Hepatocyte (in vitro differentiated cells): ENCODE measurements around the gene PDZRN4. TPM values are rescaled to one million over a fixed set of nuclear protein-coding genes. Genes with fewer than 3 reads are reported as not detected.

ENCODE experiments used
- DNase-seq: peaks from one replicate; pipeline ENCODE4 v3.0.0-alpha.2; 2016; ENCODE audit warnings: low spot score
- H2AFZ ChIP-seq: fragments of 200-600 bp; sonication (generic); 2 replicates; pipeline ENCODE4 v1.6.0; 2016; ENCODE audit warnings: antibody characterized with exemption, mild to moderate bottlenecking
- H3K27ac ChIP-seq: fragments of 200-600 bp; sonication (generic); 2 replicates; pipeline ENCODE4 v1.5.1; 2016; ENCODE audit warnings: mild to moderate bottlenecking
- H3K27me3 ChIP-seq: fragments of 200-600 bp; sonication (generic); 2 replicates; pipeline ENCODE4 v1.6.1; 2016
- H3K36me3 ChIP-seq: fragments of 200-600 bp; sonication (generic); replicated peaks from 2 replicates; pipeline ENCODE4 v1.5.1; 2016; ENCODE audit warnings: low read depth; ENCODE audit not compliant: insufficient read depth
- H3K4me1 ChIP-seq: fragments of 200-600 bp; sonication (generic); 2 replicates; pipeline ENCODE4 v1.5.1; 2016; ENCODE audit warnings: mild to moderate bottlenecking, moderate library complexity; ENCODE audit not compliant: insufficient read depth
- H3K4me2 ChIP-seq: fragments of 200-600 bp; sonication (generic); 2 replicates; pipeline ENCODE4 v1.6.0; 2016
- H3K4me3 ChIP-seq: fragments of 200-600 bp; sonication (generic); 2 replicates; pipeline ENCODE4 v1.5.1; 2016; ENCODE audit warnings: mild to moderate bottlenecking
- H3K79me2 ChIP-seq: fragments of 200-600 bp; sonication (generic); 2 replicates; pipeline ENCODE4 v1.6.0; 2017; ENCODE audit warnings: mild to moderate bottlenecking
- H3K9me2 ChIP-seq: fragments of 200-600 bp; sonication (generic); replicated peaks from 2 replicates; pipeline ENCODE4 v1.6.0; 2017; ENCODE audit warnings: mild to moderate bottlenecking; ENCODE audit not compliant: insufficient read depth
- H3K9me3 ChIP-seq: fragments of 200-600 bp; sonication (generic); 2 replicates; pipeline ENCODE4 v1.5.1; 2016; ENCODE audit warnings: low read depth, mild to moderate bottlenecking
- H4K20me1 ChIP-seq: fragments of 200-600 bp; sonication (generic); 2 replicates; pipeline ENCODE4 v1.6.0; 2016; ENCODE audit warnings: mild to moderate bottlenecking; ENCODE audit not compliant: insufficient read depth, poor library complexity, severe bottlenecking
- EZH2 ChIP-seq: fragments of 200-600 bp; sonication (generic); IDR thresholded peaks from 2 replicates; pipeline ENCODE4 v1.6.1; 2016; ENCODE audit warnings: antibody characterized with exemption, mild to moderate bottlenecking, borderline replicate concordance
- EZH2phosphoT487 ChIP-seq: fragments of 200-600 bp; sonication (generic); IDR thresholded peaks from one replicate; pipeline ENCODE4 v1.6.1; 2018; ENCODE audit warnings: antibody characterized with exemption, mild to moderate bottlenecking, low read depth, moderate library complexity; ENCODE audit not compliant: unreplicated experiment, severe bottlenecking
- WGBS: methylation state at CpG from one replicate; pipeline ENCODE4 v1.1.6; 2016; ENCODE audit warnings: low lambda C conversion rate; ENCODE audit errors: missing lambda C conversion rate; 5-methylcytosine and 5-hydroxymethylcytosine counted together
- polyA plus RNA-seq: library from polyadenylated mRNA; unstranded; fragments of >200 nt; fragmentation: Nextera tagmentation; extraction: Ambion mirVana; gene quantifications from 2 replicates; pipeline ENCODE4 v1.2.1, GENCODE V29; 2016
- total RNA-seq: library from RNA; depleted of rRNA; stranded (reverse); fragments of >200 nt; gene quantifications from 2 replicates; pipeline ENCODE4 v1.2.3, GENCODE V29; 2014
- TF ChIP-seq, protein P1 (sequence below): fragments of 200-600 bp; sonication (generic); IDR thresholded peaks from 2 replicates; pipeline ENCODE4 v1.5.1; 2016; ENCODE audit warnings: antibody characterized with exemption, mild to moderate bottlenecking; ENCODE audit not compliant: poor library complexity

Gene PDZRN4
- total and polyA plus RNA-seq, 2 experiments from 2014 or later = 2.2 to 2.3 TPM

DNA sequence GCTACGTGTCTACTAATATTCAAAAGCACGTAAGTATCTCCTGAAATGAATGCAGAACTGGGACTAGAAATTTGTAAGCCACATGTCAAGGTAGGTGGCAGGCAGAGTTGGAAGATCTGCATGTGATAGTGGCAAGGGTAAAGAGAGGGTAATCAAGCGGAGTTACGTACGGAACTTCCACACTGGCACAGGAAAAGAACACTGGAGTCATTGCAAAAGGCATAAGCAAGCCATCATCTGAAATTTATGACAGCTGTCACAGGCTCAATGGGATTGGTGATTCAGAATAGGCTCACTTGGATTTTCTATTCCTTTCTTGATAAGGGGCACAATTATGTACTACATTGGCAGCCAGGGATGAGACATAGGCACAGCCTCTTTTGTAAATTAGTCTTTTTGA lies 245.3 kb downstream of the PDZRN4 start:
- WGBS = 94% methylated on average over 5 of the region's 5 CpGs

DNA sequence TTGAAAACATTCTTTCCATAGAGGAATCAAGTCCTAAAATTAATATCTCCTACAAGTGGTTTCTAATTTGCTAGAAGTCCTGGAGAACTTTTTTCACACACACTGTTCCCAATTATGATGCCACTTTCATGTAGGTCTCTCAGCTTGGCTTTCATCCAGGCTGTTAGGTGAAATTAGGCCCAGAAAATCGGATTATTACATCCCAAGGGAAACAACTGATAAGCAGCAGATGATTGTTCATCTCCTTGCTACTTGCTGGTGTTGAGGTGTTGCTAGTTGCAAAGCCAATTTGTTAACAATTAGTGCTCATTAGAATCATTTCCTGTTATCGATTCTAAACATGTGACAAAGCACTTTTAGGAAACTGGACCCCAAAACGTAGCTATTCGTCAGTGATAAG lies 248.0 kb downstream of the PDZRN4 start:
- H4K20me1 ChIP-seq = no peaks in the 10 kb centered on the region
- H3K27me3 ChIP-seq = no peaks in the 10 kb centered on the region
- DNase-seq = no peak
- no peak overlapping the region for H3K27ac ChIP-seq
- TF ChIP-seq, protein P1, sequence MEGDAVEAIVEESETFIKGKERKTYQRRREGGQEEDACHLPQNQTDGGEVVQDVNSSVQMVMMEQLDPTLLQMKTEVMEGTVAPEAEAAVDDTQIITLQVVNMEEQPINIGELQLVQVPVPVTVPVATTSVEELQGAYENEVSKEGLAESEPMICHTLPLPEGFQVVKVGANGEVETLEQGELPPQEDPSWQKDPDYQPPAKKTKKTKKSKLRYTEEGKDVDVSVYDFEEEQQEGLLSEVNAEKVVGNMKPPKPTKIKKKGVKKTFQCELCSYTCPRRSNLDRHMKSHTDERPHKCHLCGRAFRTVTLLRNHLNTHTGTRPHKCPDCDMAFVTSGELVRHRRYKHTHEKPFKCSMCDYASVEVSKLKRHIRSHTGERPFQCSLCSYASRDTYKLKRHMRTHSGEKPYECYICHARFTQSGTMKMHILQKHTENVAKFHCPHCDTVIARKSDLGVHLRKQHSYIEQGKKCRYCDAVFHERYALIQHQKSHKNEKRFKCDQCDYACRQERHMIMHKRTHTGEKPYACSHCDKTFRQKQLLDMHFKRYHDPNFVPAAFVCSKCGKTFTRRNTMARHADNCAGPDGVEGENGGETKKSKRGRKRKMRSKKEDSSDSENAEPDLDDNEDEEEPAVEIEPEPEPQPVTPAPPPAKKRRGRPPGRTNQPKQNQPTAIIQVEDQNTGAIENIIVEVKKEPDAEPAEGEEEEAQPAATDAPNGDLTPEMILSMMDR = no peak
- TF ChIP-seq EZH2phosphoT487 (no peak), EZH2 (no peak)
- no peak overlapping the region for H2AFZ ChIP-seq
- 70% methylated on average over 4 of the region's 4 CpGs for WGBS
- H3K9me2 ChIP-seq = no peaks in the 10 kb centered on the region
- H3K79me2 ChIP-seq = no peaks in the 10 kb centered on the region
- H3K36me3 ChIP-seq = no peaks in the 10 kb centered on the region
- H3K4me1 ChIP-seq = no peaks in the 10 kb centered on the region
- no peak overlapping the region for H3K4me2 ChIP-seq
- no peak overlapping the region for H3K4me3 ChIP-seq
- no peaks in the 10 kb centered on the region for H3K9me3 ChIP-seq

More for the DNA sequence above, 245.3 kb downstream of the PDZRN4 start:
- H2AFZ ChIP-seq = no peak overlapping the region
- H3K4me1 ChIP-seq = no peaks in the 10 kb centered on the region
- no peaks in the 10 kb centered on the region for H3K79me2 ChIP-seq
- H4K20me1 ChIP-seq = no peaks in the 10 kb centered on the region
- H3K27me3 ChIP-seq = no peaks in the 10 kb centered on the region
- DNase-seq = no peak
- no peak for TF ChIP-seq EZH2
- TF ChIP-seq, protein P1 = no peak
- no peak for TF ChIP-seq EZH2phosphoT487
- no peak overlapping the region for H3K4me2 ChIP-seq
- no peaks in the 10 kb centered on the region for H3K9me2 ChIP-seq
- no peak overlapping the region for H3K4me3 ChIP-seq
- H3K36me3 ChIP-seq = no peaks in the 10 kb centered on the region
- no peaks in the 10 kb centered on the region for H3K9me3 ChIP-seq
- no peak overlapping the region for H3K27ac ChIP-seq

DNA sequence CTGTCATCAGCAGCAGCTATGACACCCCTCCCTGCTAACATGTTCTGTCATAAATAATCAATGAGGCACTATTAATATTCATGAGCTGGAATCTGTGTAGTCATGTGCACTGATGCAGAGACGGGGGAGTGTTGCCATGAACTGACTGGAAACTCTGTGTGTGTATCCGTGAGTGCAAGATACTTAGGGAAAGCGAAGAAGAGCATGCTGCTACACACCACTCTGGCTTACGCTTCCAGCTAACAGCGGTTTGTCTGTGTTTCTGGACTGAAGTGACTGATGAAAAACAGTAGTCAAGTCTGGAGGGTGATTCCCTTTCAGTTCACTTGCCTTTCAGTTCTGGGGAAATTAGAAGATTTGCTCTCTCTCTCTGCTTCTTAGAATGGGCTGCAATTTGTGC lies 249.4 kb downstream of the PDZRN4 start:
- H3K4me3 ChIP-seq = no peak overlapping the region
- no peaks in the 10 kb centered on the region for H3K9me2 ChIP-seq
- H4K20me1 ChIP-seq = no peaks in the 10 kb centered on the region
- H3K27ac ChIP-seq = no peak overlapping the region
- H3K9me3 ChIP-seq = no peaks in the 10 kb centered on the region
- no peaks in the 10 kb centered on the region for H3K27me3 ChIP-seq
- no peaks in the 10 kb centered on the region for H3K79me2 ChIP-seq
- TF ChIP-seq EZH2 (no peak), EZH2phosphoT487 (no peak)
- TF ChIP-seq, protein P1 = no peak
- no peak overlapping the region for H3K4me2 ChIP-seq
- WGBS = 52% methylated on average over 5 of the region's 5 CpGs
- H3K36me3 ChIP-seq = no peaks in the 10 kb centered on the region
- DNase-seq = no peak
- no peaks in the 10 kb centered on the region for H3K4me1 ChIP-seq
- no peak overlapping the region for H2AFZ ChIP-seq
